HepG2 (cell line): ENCODE results near the gene CYP4F22. TPM values are rescaled to one million over a fixed set of nuclear protein-coding genes. Genes with fewer than 3 reads are reported as not detected.

Experiments
- CREB1 ChIP-seq, 2 experiments: fragments of 450-650 bp in 1 of 2; IDR thresholded peaks; 2 replicates each; pipeline ENCODE4 v1.6.1; 2016 to 2017; ENCODE audit warnings: control low read depth in 1 of 2, mild to moderate bottlenecking in 1 of 2, missing compliant biosample characterization in 1 of 2, missing genetic modification characterization in 1 of 2
- CTCF ChIP-seq: sonication (generic); formaldehyde crosslinking; IDR thresholded peaks from 2 replicates; pipeline ENCODE4 v1.5.0; 2020; ENCODE audit warnings: mild to moderate bottlenecking, missing genetic modification reagents, moderate library complexity
- ERF ChIP-seq: IDR thresholded peaks from 2 replicates; pipeline ENCODE4 v1.6.1; 2018; ENCODE audit warnings: missing biosample characterization, missing genetic modification reagents
- GMEB1 ChIP-seq: sonication (generic); formaldehyde crosslinking; IDR thresholded peaks from 2 replicates; pipeline ENCODE4 v1.5.1; 2020; ENCODE audit warnings: missing genetic modification reagents, mild to moderate bottlenecking, borderline replicate concordance
- KLF6 ChIP-seq: IDR thresholded peaks from 2 replicates; pipeline ENCODE4 v1.8.0; 2016; ENCODE audit warnings: missing biosample characterization, missing genetic modification reagents
- MLLT10 ChIP-seq: sonication (generic); formaldehyde crosslinking; IDR thresholded peaks from 2 replicates; pipeline ENCODE4 v1.4.0; 2020; ENCODE audit warnings: missing genetic modification reagents
- MTF2 ChIP-seq: sonication (generic); formaldehyde crosslinking; IDR thresholded peaks from 2 replicates; pipeline ENCODE4 v1.5.0; 2020; ENCODE audit warnings: missing genetic modification reagents, borderline replicate concordance
- MZF1 ChIP-seq: sonication (generic); formaldehyde crosslinking; IDR thresholded peaks from 2 replicates; pipeline ENCODE4 v1.8.1; 2023; ENCODE audit warnings: mild to moderate bottlenecking, missing genetic modification reagents, borderline replicate concordance
- PATZ1 ChIP-seq: sonication (generic); formaldehyde crosslinking; IDR thresholded peaks from 2 replicates; pipeline ENCODE4 v1.4.0; 2020; ENCODE audit warnings: missing genetic modification reagents
- PRPF4 ChIP-seq: fragments of 200-400 bp; formaldehyde crosslinking; IDR thresholded peaks from 2 replicates; pipeline ENCODE4 v1.6.1; 2016; ENCODE audit warnings: low read length, low read depth; ENCODE audit not compliant: poor library complexity, severe bottlenecking
- SMAD1 ChIP-seq: sonication (generic); formaldehyde crosslinking; IDR thresholded peaks from 2 replicates; pipeline ENCODE4 v1.4.0; 2020; ENCODE audit warnings: missing genetic modification reagents, low read depth, mild to moderate bottlenecking, borderline replicate concordance
- SP4 ChIP-seq: sonication (generic); formaldehyde crosslinking; IDR thresholded peaks from 2 replicates; pipeline ENCODE4 v1.8.1; 2023; ENCODE audit warnings: mild to moderate bottlenecking, missing genetic modification reagents
- STAT6 ChIP-seq: sonication (generic); formaldehyde crosslinking; IDR thresholded peaks from 2 replicates; pipeline ENCODE4 v1.4.0; 2020; ENCODE audit warnings: missing genetic modification reagents, mild to moderate bottlenecking, borderline replicate concordance
- TFDP1 ChIP-seq: IDR thresholded peaks from 2 replicates; pipeline ENCODE4 v1.6.1; 2016; ENCODE audit warnings: missing compliant biosample characterization, missing genetic modification reagents, borderline replicate concordance
- XRCC5 ChIP-seq: fragments of 200-400 bp; formaldehyde crosslinking; optimal IDR thresholded peaks from 2 replicates; pipeline ENCODE3; 2017; ENCODE audit warnings: mild to moderate bottlenecking, low read length
- ZFY ChIP-seq: sonication (generic); formaldehyde crosslinking; IDR thresholded peaks from 2 replicates; pipeline ENCODE4 v1.4.0; 2020; ENCODE audit warnings: missing genetic modification reagents
- ZNF501 ChIP-seq: sonication (generic); formaldehyde crosslinking; IDR thresholded peaks from 2 replicates; pipeline ENCODE4 v1.5.1; 2020; ENCODE audit warnings: mild to moderate bottlenecking, moderate library complexity, missing genetic modification reagents
- ZNF891 ChIP-seq: sonication (generic); formaldehyde crosslinking; IDR thresholded peaks from 2 replicates; pipeline ENCODE4 v1.5.0; 2020; ENCODE audit warnings: mild to moderate bottlenecking, missing genetic modification reagents
- ZSCAN29 ChIP-seq: sonication (generic); formaldehyde crosslinking; conservative IDR thresholded peaks from 2 replicates; pipeline ENCODE4 v1.4.0; 2020; ENCODE audit warnings: mild to moderate bottlenecking, missing genetic modification reagents
- ZZZ3 ChIP-seq: sonication (generic); formaldehyde crosslinking; IDR thresholded peaks from 2 replicates; pipeline ENCODE4 v1.4.0; 2020; ENCODE audit warnings: missing genetic modification reagents, mild to moderate bottlenecking, borderline replicate concordance
- polyA plus RNA-seq, 8 experiments: library from polyadenylated mRNA; depleted of rRNA in 3 of 8; stranded (reverse) in 7 of 8; unstranded in 1 of 8; fragments of >200 nt; fragmentation: Illumina TruSeq in 4 of 8; extraction: Trizol in 4 of 8; gene quantifications; 2 replicates each; pipeline versions ENCODE4 v1.2.1 to v1.2.3, GENCODE V29; 2011 to 2016; ENCODE audit warnings: low read depth in 4 of 8, missing spikeins in 1 of 8, mixed read lengths in 1 of 8; ENCODE audit not compliant: insufficient read depth in 1 of 8
- total RNA-seq, 5 experiments: library from RNA; depleted of rRNA; stranded (reverse); fragments of >200 nt; fragmentation: Illumina TruSeq; extraction: Trizol; gene quantifications; 2 replicates each; pipeline ENCODE4 v1.2.3, GENCODE V29; 2016; ENCODE audit warnings: low read depth in 1 of 5

The CYP4F22 gene
- total and polyA plus RNA-seq, 2 of the 13 experiments (the other 11 are each of a cell fraction or from before 2014, with no cell fraction given) = 0.05 TPM; not detected in 1

GRCh38 chr19:15551293-15552004, 43.1 kb downstream of the CYP4F22 start (continued):
- TF ChIP-seq STAT6 (CRISPR knock-in tag) (no peak), XRCC5 (no peak), CREB1 (IDR thresholded peaks at IDR 0.05) (peak; percentile 55; the same call in 1 of the 2 replicates), CREB1 (CRISPR knock-in tag; IDR thresholded peaks at IDR 0.05) (no peak), ZNF501 (CRISPR knock-in tag) (no peak), MZF1 (CRISPR knock-in tag) (no peak), ZFY (CRISPR knock-in tag) (no peak), CTCF (no peak), PRPF4 (no peak), GMEB1 (CRISPR knock-in tag) (0 out of 2 replicates have a peak, but pooled peaks have one; percentile 30), ERF (CRISPR knock-in tag) (no peak), PATZ1 (CRISPR knock-in tag) (no peak), ZSCAN29 (no peak), KLF6 (CRISPR knock-in tag) (no peak), TFDP1 (no peak), MLLT10 (CRISPR knock-in tag) (no peak), SMAD1 (CRISPR knock-in tag) (no peak), MTF2 (no peak), ZZZ3 (CRISPR knock-in tag) (no peak), ZNF891 (CRISPR knock-in tag) (peak; percentile 36; the same call in 1 of the 2 replicates), SP4 (CRISPR knock-in tag) (peak; percentile 69)
